ENCODE measurements around the gene FAM13B.

DNA sequence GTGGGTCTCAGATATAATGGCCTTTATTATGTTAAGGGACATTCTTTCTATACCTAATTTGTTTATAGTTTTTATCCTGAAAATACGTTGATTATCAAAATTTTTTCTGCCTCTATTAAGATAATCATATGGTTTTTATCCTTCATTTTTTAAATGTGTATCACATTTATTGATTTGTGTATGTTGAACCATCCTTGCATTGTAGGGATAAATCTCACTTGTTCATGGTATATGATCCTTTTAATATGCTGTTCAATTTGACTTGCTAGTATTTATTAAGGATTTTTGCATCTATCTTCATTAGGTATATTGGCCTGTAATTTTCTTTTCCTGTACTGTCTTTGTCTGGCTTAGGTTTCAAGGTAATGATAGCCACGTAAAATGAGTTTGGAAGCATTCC lies 118.1 kb downstream of the FAM13B start:
- TF ChIP-seq, protein P1, sequence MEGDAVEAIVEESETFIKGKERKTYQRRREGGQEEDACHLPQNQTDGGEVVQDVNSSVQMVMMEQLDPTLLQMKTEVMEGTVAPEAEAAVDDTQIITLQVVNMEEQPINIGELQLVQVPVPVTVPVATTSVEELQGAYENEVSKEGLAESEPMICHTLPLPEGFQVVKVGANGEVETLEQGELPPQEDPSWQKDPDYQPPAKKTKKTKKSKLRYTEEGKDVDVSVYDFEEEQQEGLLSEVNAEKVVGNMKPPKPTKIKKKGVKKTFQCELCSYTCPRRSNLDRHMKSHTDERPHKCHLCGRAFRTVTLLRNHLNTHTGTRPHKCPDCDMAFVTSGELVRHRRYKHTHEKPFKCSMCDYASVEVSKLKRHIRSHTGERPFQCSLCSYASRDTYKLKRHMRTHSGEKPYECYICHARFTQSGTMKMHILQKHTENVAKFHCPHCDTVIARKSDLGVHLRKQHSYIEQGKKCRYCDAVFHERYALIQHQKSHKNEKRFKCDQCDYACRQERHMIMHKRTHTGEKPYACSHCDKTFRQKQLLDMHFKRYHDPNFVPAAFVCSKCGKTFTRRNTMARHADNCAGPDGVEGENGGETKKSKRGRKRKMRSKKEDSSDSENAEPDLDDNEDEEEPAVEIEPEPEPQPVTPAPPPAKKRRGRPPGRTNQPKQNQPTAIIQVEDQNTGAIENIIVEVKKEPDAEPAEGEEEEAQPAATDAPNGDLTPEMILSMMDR (IDR thresholded peaks at IDR 0.05) = no peak
- TF ChIP-seq POLR2A (IDR thresholded peaks at IDR 0.05) = no peak
